Ishikawa (cell line): Measurements from ENCODE around the gene PLA2G6.
A peak's percentile ranks its signal among the peaks of the same experiment; 100 is the strongest.

Experiments used
- CEBPB ChIP-seq: IDR thresholded peaks from 2 replicates; pipeline ENCODE4 v1.6.1; 2012
- CREB1 ChIP-seq: IDR thresholded peaks from 2 replicates; pipeline ENCODE4 v1.6.1; 2012; ENCODE audit warnings: low read depth
- EGR1 ChIP-seq: IDR thresholded peaks from 2 replicates; pipeline ENCODE4 v1.6.1; 2012
- EP300 ChIP-seq: IDR thresholded peaks from 2 replicates; pipeline ENCODE4 v1.6.1; 2012; ENCODE audit warnings: borderline replicate concordance
- FOXM1 ChIP-seq: IDR thresholded peaks from 2 replicates; pipeline ENCODE4 v1.6.1; 2012; ENCODE audit warnings: low read depth, borderline replicate concordance
- MAX ChIP-seq: IDR thresholded peaks from 2 replicates; pipeline ENCODE4 v1.6.1; 2012
- NFIC ChIP-seq: IDR thresholded peaks from 2 replicates; pipeline ENCODE4 v1.6.1; 2012
- RAD21 ChIP-seq: IDR thresholded peaks from 2 replicates; pipeline ENCODE4 v1.6.1; 2012; ENCODE audit warnings: low read depth
- REST ChIP-seq: IDR thresholded peaks from 2 replicates; pipeline ENCODE4 v1.6.1; 2012; ENCODE audit warnings: low read depth, mild to moderate bottlenecking
- TAF1 ChIP-seq: IDR thresholded peaks from 2 replicates; pipeline ENCODE4 v1.6.1; 2012; ENCODE audit warnings: low read depth, mild to moderate bottlenecking
- TCF12 ChIP-seq: IDR thresholded peaks from 2 replicates; pipeline ENCODE4 v1.6.1; 2012; ENCODE audit warnings: low read depth
- TEAD4 ChIP-seq: IDR thresholded peaks from 2 replicates; pipeline ENCODE4 v1.6.1; 2012
- USF1 ChIP-seq: IDR thresholded peaks from 2 replicates; pipeline ENCODE4 v1.6.1; 2012
- YY1 ChIP-seq: IDR thresholded peaks from 2 replicates; pipeline ENCODE4 v1.6.1; 2012; ENCODE audit warnings: low read depth
- ZBTB7A ChIP-seq: IDR thresholded peaks from 2 replicates; pipeline ENCODE4 v1.6.1; 2012; ENCODE audit warnings: low read depth

The PLA2G6 gene

GRCh38 chr22:38125038-38125610, 56.5 kb downstream of the PLA2G6 start:
- TF ChIP-seq ZBTB7A (no peak), CEBPB (no peak), EGR1 (no peak), EP300 (no peak), MAX (no peak), USF1 (no peak), TCF12 (no peak), NFIC (no peak), FOXM1 (no peak), YY1 (no peak)

- no peak for TF ChIP-seq TEAD4
- TF ChIP-seq RAD21 = no peak
- TF ChIP-seq YY1 = no peak
- TF ChIP-seq TAF1 = no peak
Observed at GRCh38 chr22:38124236-38124974, 57.2 kb downstream of the PLA2G6 start.

GRCh38 chr22:38122616-38123015, 59.0 kb downstream of the PLA2G6 start:
- TF ChIP-seq EGR1 (no peak), CREB1 (no peak), REST (no peak), TAF1 (no peak), EP300 (peak; percentile 66; the same call in 1 of the 2 replicates), MAX (no peak), RAD21 (peak; percentile 2; the same call in 1 of the 2 replicates), TEAD4 (peak; percentile 88), YY1 (no peak), TCF12 (peak; percentile 67; the same call in 1 of the 2 replicates), FOXM1 (no peak), USF1 (no peak), NFIC (no peak), CEBPB (no peak), ZBTB7A (no peak)

- no peak for TF ChIP-seq YY1
- TF ChIP-seq TEAD4 = peak; percentile 30; the same call in 1 of the 2 replicates
- TF ChIP-seq ZBTB7A = peak; percentile 55; the same call in 1 of the 2 replicates
- no peak for TF ChIP-seq CREB1
- TF ChIP-seq FOXM1 = no peak
- no peak for TF ChIP-seq NFIC
- no peak for TF ChIP-seq TAF1
- no peak for TF ChIP-seq MAX
- no peak for TF ChIP-seq RAD21
- TF ChIP-seq TCF12 = no peak
- no peak for TF ChIP-seq USF1
- no peak for TF ChIP-seq EGR1
- TF ChIP-seq CEBPB = no peak
- TF ChIP-seq REST = no peak
- TF ChIP-seq EP300 = no peak
Observed at GRCh38 chr22:38120359-38121110, 61.1 kb downstream of the PLA2G6 start.
